Astrocyte (in vitro differentiated cells and primary cell): ENCODE results near the gene RHOT1. TPM values are rescaled to one million over a fixed set of nuclear protein-coding genes. Genes with fewer than 3 reads are reported as not detected.
A peak's percentile ranks its signal among the peaks of the same experiment; 100 is the strongest.
"Not testable (repeated sequence)": the region's sequence is repeated elsewhere in the genome, so short reads cannot be mapped to it uniquely, and the experiment has no call there.

Source experiments
- DNase-seq: peaks from one replicate; pipeline ENCODE4 v3.0.0-alpha.2; 2010; ENCODE audit warnings: low read depth
- FAIRE-seq: peaks from 2 replicates; lab custom pipeline; 2011; peaks lifted over from hg19 to GRCh38; lab: Jason Lieb, UNC
- H2AFZ ChIP-seq: 2 replicates; pipeline ENCODE4 v1.6.0; 2012; ENCODE audit warnings: low read depth, low read length, inconsistent platforms
- H3K27ac ChIP-seq: 2 replicates; pipeline ENCODE4 v1.5.1; 2011; ENCODE audit warnings: low read depth, low read length, inconsistent platforms
- H3K27me3 ChIP-seq: 2 replicates; pipeline ENCODE4 v1.6.0; 2011; ENCODE audit warnings: low read length, inconsistent platforms; ENCODE audit not compliant: insufficient read depth
- H3K36me3 ChIP-seq: 2 replicates; pipeline ENCODE4 v1.5.1; 2011; ENCODE audit warnings: low read length, inconsistent platforms; ENCODE audit not compliant: insufficient read depth
- H3K4me1 ChIP-seq: 2 replicates; pipeline ENCODE4 v1.5.1; 2011; ENCODE audit warnings: low read length, inconsistent platforms; ENCODE audit not compliant: insufficient read depth
- H3K4me2 ChIP-seq: 2 replicates; pipeline ENCODE4 v1.6.0; 2012; ENCODE audit warnings: low read length, inconsistent platforms
- H3K4me3 ChIP-seq: 2 replicates; pipeline ENCODE4 v1.5.1; 2011; ENCODE audit warnings: low read depth, mild to moderate bottlenecking, low read length, inconsistent platforms; ENCODE audit not compliant: insufficient read depth
- H3K79me2 ChIP-seq: 2 replicates; pipeline ENCODE4 v1.6.0; 2012; ENCODE audit warnings: mild to moderate bottlenecking, low read length, inconsistent platforms; ENCODE audit not compliant: insufficient read depth
- H3K9ac ChIP-seq: 2 replicates; pipeline ENCODE4 v1.6.0; 2012; ENCODE audit warnings: mild to moderate bottlenecking, low read length, inconsistent platforms
- H3K9me3 ChIP-seq: 2 replicates; pipeline ENCODE4 v1.5.1; 2012; ENCODE audit warnings: low read depth, mild to moderate bottlenecking, low read length, inconsistent platforms; ENCODE audit not compliant: insufficient read depth
- H4K20me1 ChIP-seq: 2 replicates; pipeline ENCODE4 v1.6.0; 2012; ENCODE audit warnings: low read length, inconsistent platforms; ENCODE audit not compliant: insufficient read depth
- H3K27ac Mint-ChIP-seq: one replicate; pipeline ENCODE4 v1.8.0; 2021; ENCODE audit warnings: mild to moderate bottlenecking, mixed read lengths; ENCODE audit not compliant: unreplicated experiment
- H3K27me3 Mint-ChIP-seq: one replicate; pipeline ENCODE4 v1.8.0; 2021; ENCODE audit warnings: low read depth, mixed read lengths; ENCODE audit not compliant: unreplicated experiment
- H3K36me3 Mint-ChIP-seq: one replicate; pipeline ENCODE4 v1.8.0; 2021; ENCODE audit warnings: low read depth, mixed read lengths; ENCODE audit not compliant: unreplicated experiment
- H3K4me1 Mint-ChIP-seq: one replicate; pipeline ENCODE4 v1.8.0; 2021; ENCODE audit warnings: low read depth, mixed read lengths; ENCODE audit not compliant: unreplicated experiment
- H3K4me3 Mint-ChIP-seq: one replicate; pipeline ENCODE4 v1.8.0; 2021; ENCODE audit warnings: mild to moderate bottlenecking, moderate library complexity, mixed read lengths; ENCODE audit not compliant: unreplicated experiment
- H3K9me3 Mint-ChIP-seq: one replicate; pipeline ENCODE4 v1.8.0; 2021; ENCODE audit warnings: mild to moderate bottlenecking, mixed read lengths; ENCODE audit not compliant: unreplicated experiment
- EZH2 ChIP-seq: IDR thresholded peaks from 2 replicates; pipeline ENCODE4 v1.6.1; 2012; ENCODE audit warnings: mild to moderate bottlenecking, low read length, inconsistent platforms; ENCODE audit not compliant: insufficient read depth
- total RNA-seq: library from RNA; stranded (reverse); gene quantifications from 2 replicates; pipeline ENCODE4 v1.2.1, GENCODE V29; 2021
- TF ChIP-seq, protein P1 (sequence below): IDR thresholded peaks from 2 replicates; pipeline ENCODE4 v1.5.1; 2011; ENCODE audit warnings: low read depth, mild to moderate bottlenecking, inconsistent platforms, low read length, moderate library complexity; ENCODE audit not compliant: insufficient read depth

The RHOT1 gene
- total RNA-seq, 1 donor from 2014 or later: 20.9 TPM

DNA sequence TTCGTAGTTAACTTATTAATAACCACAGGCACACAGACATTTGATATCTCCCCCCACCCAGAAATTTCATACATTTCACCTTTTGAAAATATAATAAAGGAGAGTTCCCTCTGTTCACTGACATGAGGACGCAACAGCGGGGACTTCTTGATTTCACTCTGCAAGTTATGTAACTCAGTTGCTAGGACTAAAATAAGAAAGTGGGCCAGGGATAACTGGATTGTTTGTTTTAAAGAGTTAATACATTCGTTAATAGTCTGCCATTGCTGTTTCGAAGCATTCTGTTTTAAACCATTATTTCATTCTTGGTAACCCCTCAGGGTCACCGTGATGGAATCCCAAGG, 1.2 kb downstream of the RHOT1 start:
- no peaks in the 10 kb centered on the region for H3K27me3 ChIP-seq
- H3K79me2 ChIP-seq: peaks cover 45% of the 10 kb centered on the region
- peaks cover 14% of the 10 kb centered on the region for H3K4me1 ChIP-seq
- DNase-seq (no peak), FAIRE-seq (no peak)
- peak overlapping the region; percentile 100 for H3K4me3 Mint-ChIP-seq
- peak overlapping the region; percentile 95 for H3K9ac ChIP-seq
- H3K4me2 ChIP-seq: peak overlapping the region; percentile 100
- no peak overlapping the region for H2AFZ ChIP-seq
- H3K4me1 Mint-ChIP-seq: peaks cover 13% of the 10 kb centered on the region
- H3K9me3 Mint-ChIP-seq: no peaks in the 10 kb centered on the region
- H3K9me3 ChIP-seq: no peaks in the 10 kb centered on the region
- TF ChIP-seq EZH2: no peak
- TF ChIP-seq, protein P1, sequence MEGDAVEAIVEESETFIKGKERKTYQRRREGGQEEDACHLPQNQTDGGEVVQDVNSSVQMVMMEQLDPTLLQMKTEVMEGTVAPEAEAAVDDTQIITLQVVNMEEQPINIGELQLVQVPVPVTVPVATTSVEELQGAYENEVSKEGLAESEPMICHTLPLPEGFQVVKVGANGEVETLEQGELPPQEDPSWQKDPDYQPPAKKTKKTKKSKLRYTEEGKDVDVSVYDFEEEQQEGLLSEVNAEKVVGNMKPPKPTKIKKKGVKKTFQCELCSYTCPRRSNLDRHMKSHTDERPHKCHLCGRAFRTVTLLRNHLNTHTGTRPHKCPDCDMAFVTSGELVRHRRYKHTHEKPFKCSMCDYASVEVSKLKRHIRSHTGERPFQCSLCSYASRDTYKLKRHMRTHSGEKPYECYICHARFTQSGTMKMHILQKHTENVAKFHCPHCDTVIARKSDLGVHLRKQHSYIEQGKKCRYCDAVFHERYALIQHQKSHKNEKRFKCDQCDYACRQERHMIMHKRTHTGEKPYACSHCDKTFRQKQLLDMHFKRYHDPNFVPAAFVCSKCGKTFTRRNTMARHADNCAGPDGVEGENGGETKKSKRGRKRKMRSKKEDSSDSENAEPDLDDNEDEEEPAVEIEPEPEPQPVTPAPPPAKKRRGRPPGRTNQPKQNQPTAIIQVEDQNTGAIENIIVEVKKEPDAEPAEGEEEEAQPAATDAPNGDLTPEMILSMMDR: no peak
- peak overlapping the region; percentile 79 for H3K27ac ChIP-seq
- H3K27me3 Mint-ChIP-seq: no peaks in the 10 kb centered on the region
- no peaks in the 10 kb centered on the region for H3K36me3 ChIP-seq
- H4K20me1 ChIP-seq: peaks cover 25% of the 10 kb centered on the region
- H3K36me3 Mint-ChIP-seq: no peaks in the 10 kb centered on the region
- peak overlapping the region; percentile 96 for H3K4me3 ChIP-seq
- no peak overlapping the region for H3K27ac Mint-ChIP-seq

DNA sequence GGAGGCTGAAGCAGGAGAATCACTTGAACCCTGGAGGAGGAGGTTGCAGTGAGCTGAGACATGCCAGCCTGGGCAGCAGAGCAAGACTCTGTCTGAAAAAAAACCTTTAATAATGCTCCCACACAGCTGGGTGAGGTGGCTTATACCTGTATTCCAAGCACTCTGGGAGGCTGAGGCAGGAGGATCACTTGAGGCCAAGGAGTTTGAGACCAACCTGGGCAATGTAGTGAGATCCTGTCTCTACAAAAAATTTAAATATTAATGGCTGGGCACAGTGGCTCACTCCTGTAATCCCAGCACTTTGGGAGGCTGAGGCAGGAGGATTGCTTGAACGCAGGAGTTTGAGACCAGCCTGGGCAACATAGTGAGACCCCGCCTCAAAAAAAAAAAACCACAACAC, 2.1 kb downstream of the RHOT1 start:
- H3K4me3 Mint-ChIP-seq, H3K36me3 ChIP-seq, H3K36me3 Mint-ChIP-seq, H3K27me3 ChIP-seq, H3K9me3 Mint-ChIP-seq, H3K27me3 Mint-ChIP-seq, H3K9ac ChIP-seq, H3K27ac Mint-ChIP-seq, DNase-seq, H2AFZ ChIP-seq, H3K27ac ChIP-seq, FAIRE-seq, H3K4me2 ChIP-seq, H3K9me3 ChIP-seq, H3K4me3 ChIP-seq: not testable (repeated sequence)
- H3K4me1 Mint-ChIP-seq: peaks cover 13% of the 10 kb centered on the region
- H4K20me1 ChIP-seq: peaks cover 27% of the 10 kb centered on the region
- peaks cover 48% of the 10 kb centered on the region for H3K79me2 ChIP-seq
- peaks cover 14% of the 10 kb centered on the region for H3K4me1 ChIP-seq

GRCh38 chr17:32148351-32148750, 6.0 kb downstream of the RHOT1 start:
- Mint-ChIP-seq H3K4me3 (no peak overlapping the region), H3K9me3 (no peaks in the 10 kb centered on the region)

More at GRCh38 chr17:32148351-32148750, 6.0 kb downstream of the RHOT1 start:
- H4K20me1 ChIP-seq: peaks cover 44% of the 10 kb centered on the region
- H3K9ac ChIP-seq: no peak overlapping the region
- peaks cover 12% of the 10 kb centered on the region for H3K4me1 Mint-ChIP-seq
- FAIRE-seq (no peak), DNase-seq (no peak)
- no peak overlapping the region for H3K4me2 ChIP-seq
- no peaks in the 10 kb centered on the region for H3K36me3 Mint-ChIP-seq
- no peak overlapping the region for H3K27ac ChIP-seq
- H3K4me3 ChIP-seq: no peak overlapping the region
- H3K36me3 ChIP-seq: no peaks in the 10 kb centered on the region
- H3K27me3 ChIP-seq: no peaks in the 10 kb centered on the region
- peaks cover 59% of the 10 kb centered on the region for H3K79me2 ChIP-seq
- no peak for TF ChIP-seq EZH2
- TF ChIP-seq, protein P1: no peak
- H3K27ac Mint-ChIP-seq: no peak overlapping the region
- no peaks in the 10 kb centered on the region for H3K27me3 Mint-ChIP-seq
- peaks cover 3% of the 10 kb centered on the region for H3K4me1 ChIP-seq
- no peak overlapping the region for H2AFZ ChIP-seq
- H3K9me3 ChIP-seq: no peaks in the 10 kb centered on the region
